Stomach (tissue), 4 donors: ENCODE measurements around the gene DNAH17.

Source experiments
- CTCF ChIP-seq, 7 experiments: fragments of 450-650 bp in 4 of 7; fragments of 200-600 bp in 3 of 7; sonication (generic) in 3 of 7; IDR thresholded peaks; one replicate each; pipeline ENCODE4 v1.5.1; 2016 to 2019; ENCODE audit warnings: antibody characterized with exemption in 7 of 7, control low read depth in 2 of 7, mild to moderate bottlenecking in 1 of 7
- POLR2A ChIP-seq, 4 donors: fragments of 450-650 bp; IDR thresholded peaks; one replicate each; pipeline ENCODE4 v1.6.1; 2016; ENCODE audit warnings: antibody characterized with exemption in 4 of 4, control low read depth in 2 of 4, mild to moderate bottlenecking in 1 of 4, moderate library complexity in 1 of 4

GRCh38 chr17:78488156-78488555 lies 89.0 kb downstream of the DNAH17 start:
- TF ChIP-seq CTCF (IDR thresholded peaks at IDR 0.05) (no peak), POLR2A (IDR thresholded peaks at IDR 0.05) (no peak)
